Fibroblast of skin of abdomen (primary cell): Measurements from ENCODE around the gene ECSCR.
"Not testable (repeated sequence)": the region's sequence is repeated elsewhere in the genome, so short reads cannot be mapped to it uniquely, and the experiment has no call there.

Experiments
- DNase-seq: peaks from one replicate; pipeline ENCODE4 v3.0.0-alpha.2; 2013

The ECSCR gene

GRCh38 chr5:139443831-139444453 lies 18.6 kb downstream of the ECSCR start:
- DNase-seq = peak; percentile 96

- DNase-seq = not testable (repeated sequence)
Observed at GRCh38 chr5:139440416-139440815, 22.1 kb downstream of the ECSCR start.

- DNase-seq = peak; percentile 90
Observed at GRCh38 chr5:139439013-139439903, 23.3 kb downstream of the ECSCR start, which contains the start of gene DNAJC18. Gene DNAJC18, minus strand, starts transcription at chr5:139439525. Its CDS starts 80 bp downstream, at chr5:139439445.

GRCh38 chr5:139438707-139439012 lies 23.9 kb downstream of the ECSCR start:
- DNase-seq = no peak

- no peak for DNase-seq
Observed at GRCh38 chr5:139435676-139436075, 26.9 kb downstream of the ECSCR start.

GRCh38 chr5:139431706-139432105 lies 30.8 kb downstream of the ECSCR start:
- no peak for DNase-seq

GRCh38 chr5:139430015-139430414 lies 32.5 kb downstream of the ECSCR start:
- no peak for DNase-seq

GRCh38 chr5:139426203-139426885 lies 36.2 kb downstream of the ECSCR start:
- peak; percentile 83 for DNase-seq

GRCh38 chr5:139425497-139425896 lies 37.0 kb downstream of the ECSCR start:
- DNase-seq = no peak

GRCh38 chr5:139422307-139422893 lies 40.1 kb downstream of the ECSCR start:
- peak; percentile 70 for DNase-seq

GRCh38 chr5:139419226-139420192 lies 43.0 kb downstream of the ECSCR start:
- no peak for DNase-seq

GRCh38 chr5:139418793-139419192 lies 43.8 kb downstream of the ECSCR start:
- DNase-seq = no peak

GRCh38 chr5:139417214-139417613 lies 45.3 kb downstream of the ECSCR start:
- DNase-seq = no peak

GRCh38 chr5:139416651-139417050 lies 45.9 kb downstream of the ECSCR start:
- no peak for DNase-seq

GRCh38 chr5:139415869-139416268 lies 46.7 kb downstream of the ECSCR start:
- DNase-seq = no peak

- no peak for DNase-seq
Observed at GRCh38 chr5:139415221-139415861, 47.2 kb downstream of the ECSCR start.

- no peak for DNase-seq
Observed at GRCh38 chr5:139414581-139415130, 47.9 kb downstream of the ECSCR start.

- no peak for DNase-seq
Observed at GRCh38 chr5:139413963-139414362, 48.6 kb downstream of the ECSCR start.

- no peak for DNase-seq
Observed at GRCh38 chr5:139413153-139413552, 49.4 kb downstream of the ECSCR start.

- peak; percentile 26 for DNase-seq
Observed at GRCh38 chr5:139410993-139411828, 51.3 kb downstream of the ECSCR start.
